ENCODE results near the gene MYDGF.

MYDGF gene

GRCh38 chr19:4693471-4694121 is 23.5 kb upstream of the MYDGF start:
- no peak for TF ChIP-seq CTCF (IDR thresholded peaks at IDR 0.05; ENCODE audit: control extremely low read depth, extremely low read depth, low read depth, missing control alignments)
- no peak for DNase-seq (ENCODE audit: extremely low spot score)
- ChIA-PET POLR2A (no interaction called here), CTCF (no interaction called here)

GRCh38 chr19:4693078-4693350 is 22.9 kb upstream of the MYDGF start:
- TF ChIP-seq CTCF (IDR thresholded peaks at IDR 0.05; ENCODE audit: control extremely low read depth, extremely low read depth, low read depth, missing control alignments): no peak
- ChIA-PET POLR2A (no interaction called here), CTCF (interaction anchor here (0.8 kb wide), 1 partner anchor 57 kb away, joined by 3 read pairs; no protein-coding TSS in a partner anchor)
- DNase-seq (ENCODE audit: extremely low spot score): no peak

GRCh38 chr19:4692251-4693077 is 22.3 kb upstream of the MYDGF start:
- TF ChIP-seq CTCF (IDR thresholded peaks at IDR 0.05; ENCODE audit: control extremely low read depth, extremely low read depth, low read depth, missing control alignments): no peak
- no peak for DNase-seq (ENCODE audit: extremely low spot score)
- ChIA-PET POLR2A (no interaction called here), CTCF (interaction anchor here (0.8 kb wide), 1 partner anchor 56 kb away, joined by 3 read pairs; no protein-coding TSS in a partner anchor)

- CTCF ChIA-PET: no interaction called here
- no peak for TF ChIP-seq CTCF (IDR thresholded peaks at IDR 0.05; ENCODE audit: control extremely low read depth, extremely low read depth, low read depth, missing control alignments)
- DNase-seq (ENCODE audit: extremely low spot score): no peak
- POLR2A ChIA-PET: no interaction called here
Measured at GRCh38 chr19:4691373-4691772, 21.2 kb upstream of the MYDGF start.

- ChIA-PET POLR2A (no interaction called here), CTCF (no interaction called here)
- TF ChIP-seq CTCF (IDR thresholded peaks at IDR 0.05; ENCODE audit: control extremely low read depth, extremely low read depth, low read depth, missing control alignments): no peak
- no peak for DNase-seq (ENCODE audit: extremely low spot score)
Measured at GRCh38 chr19:4690361-4690760, 20.2 kb upstream of the MYDGF start.

- CTCF ChIA-PET: interaction anchor here (1.6 kb wide), 1 partner anchor 53 kb away, joined by 4 read pairs; no protein-coding TSS in a partner anchor
- POLR2A ChIA-PET: no interaction called here
- no peak for TF ChIP-seq CTCF (IDR thresholded peaks at IDR 0.05; ENCODE audit: control extremely low read depth, extremely low read depth, low read depth, missing control alignments)
- no peak for DNase-seq (ENCODE audit: extremely low spot score)
Measured at GRCh38 chr19:4689403-4689802, 19.3 kb upstream of the MYDGF start.

All from GM10248 (cell line).